ENCODE data around the gene NBPF3.
"Not testable (repeated sequence)": the region's sequence is repeated elsewhere in the genome, so short reads cannot be mapped to it uniquely, and the experiment has no call there.

Gene NBPF3

DNA sequence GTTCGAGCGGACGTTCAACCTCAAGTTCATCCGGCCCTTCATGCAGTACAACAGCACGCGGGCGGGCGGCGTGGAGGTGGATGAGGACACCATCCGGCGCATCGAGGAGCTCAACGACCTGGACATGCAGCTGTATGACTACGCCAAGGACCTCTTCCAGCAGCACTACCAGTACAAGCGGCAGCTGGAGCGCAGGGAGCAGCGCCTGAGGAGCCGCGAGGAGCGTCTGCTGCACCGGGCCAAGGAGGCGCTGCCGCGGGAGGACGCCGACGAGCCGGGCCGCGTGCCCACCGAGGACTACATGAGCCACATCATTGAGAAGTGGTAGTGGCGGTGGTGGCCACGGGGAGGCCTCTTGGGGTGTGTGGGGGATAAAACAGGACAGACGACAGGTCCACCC lies 10.7 kb upstream of the NBPF3 start:
- not testable (repeated sequence) for FAIRE-seq; DNase-seq (ENCODE audit: insufficient read length, low spot score)

DNA sequence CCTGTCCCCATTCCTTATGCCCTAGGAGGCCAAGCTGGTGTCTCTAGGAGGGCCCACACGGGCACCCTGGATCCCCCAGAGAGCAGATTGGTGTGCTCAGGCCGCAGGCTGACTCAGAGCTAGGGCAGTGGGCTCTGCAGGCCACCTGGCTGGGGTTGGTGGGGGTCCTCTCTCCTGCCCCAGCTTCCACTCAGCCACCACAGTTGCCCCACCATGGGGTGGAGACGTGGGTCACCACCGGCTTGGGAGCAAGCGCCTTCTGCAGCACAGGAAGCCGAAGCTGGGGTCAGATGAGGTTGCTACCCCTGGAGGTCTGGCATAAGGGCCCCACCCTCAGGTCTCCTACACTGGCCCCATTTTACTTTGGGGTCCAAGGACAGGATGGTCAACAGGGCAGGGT lies 9.1 kb upstream of the NBPF3 start:
- not testable (repeated sequence) for DNase-seq (ENCODE audit: insufficient read length, low spot score); FAIRE-seq

- no peak for FAIRE-seq
- TF ChIP-seq POU2F2 (IDR thresholded peaks at IDR 0.05; ENCODE audit: low read depth, low read length) (no peak), PAX5 (IDR thresholded peaks at IDR 0.05; ENCODE audit: insufficient read depth, low read length, severe bottlenecking) (no peak), POLR2AphosphoS5 (IDR thresholded peaks at IDR 0.05; ENCODE audit: low read depth, low read length) (no peak), POLR2A (IDR thresholded peaks at IDR 0.05; ENCODE audit: low read depth, low read length) (no peak), TAF1 (IDR thresholded peaks at IDR 0.05; ENCODE audit: low read depth, low read length) (no peak), SPI1 (IDR thresholded peaks at IDR 0.05; ENCODE audit: low read depth, low read length) (no peak)
- DNase-seq (ENCODE audit: insufficient read length, low spot score) = no peak
Observed at GRCh38 chr1:21434394-21434793, 5.5 kb upstream of the NBPF3 start.

DNA sequence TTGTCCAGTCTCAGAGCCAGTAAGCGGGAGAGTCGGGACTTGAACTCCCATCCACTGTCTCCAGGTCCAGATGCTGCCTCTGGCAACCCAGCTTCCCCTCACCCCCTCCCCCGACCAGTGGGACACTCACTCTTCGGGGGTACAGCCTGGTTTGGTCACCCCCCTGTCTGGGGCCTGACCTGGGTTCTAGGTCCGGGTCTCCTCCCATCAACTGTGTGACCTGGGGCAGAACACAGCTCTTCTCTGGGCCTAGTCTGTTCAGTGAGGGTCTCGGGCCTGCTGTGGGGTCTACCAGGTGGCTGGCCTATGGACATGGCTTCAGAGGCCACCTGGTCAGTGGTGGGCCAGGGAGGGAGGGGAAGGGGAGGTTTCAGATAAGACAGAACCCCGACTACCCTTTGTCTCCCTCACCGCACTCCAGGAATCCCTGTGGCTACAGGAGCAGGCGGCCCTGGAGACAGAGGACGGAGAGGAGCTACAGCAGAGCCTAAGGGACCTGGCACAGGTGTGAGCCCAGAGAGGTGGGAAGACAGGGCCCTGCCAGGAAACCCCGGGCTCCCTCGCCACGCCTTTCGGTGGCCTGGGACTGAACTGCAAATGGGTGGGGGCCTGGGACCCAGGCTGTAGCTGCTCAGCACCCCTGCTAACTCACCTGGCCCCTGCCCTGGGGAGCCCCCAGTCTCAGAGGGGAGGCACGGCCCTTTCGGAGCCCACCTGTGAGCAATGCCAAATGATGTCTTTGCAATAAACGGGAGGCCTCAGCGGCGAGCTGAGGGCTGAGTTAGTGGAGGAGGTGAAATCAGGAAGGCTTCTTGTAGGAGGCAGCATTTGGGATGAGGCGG lies 4.1 kb upstream of the NBPF3 start:
- no peak for DNase-seq (ENCODE audit: insufficient read length, low spot score)
- TF ChIP-seq SPI1 (IDR thresholded peaks at IDR 0.05; ENCODE audit: low read depth, low read length) (no peak), PAX5 (IDR thresholded peaks at IDR 0.05; ENCODE audit: insufficient read depth, low read length, severe bottlenecking) (no peak), TAF1 (IDR thresholded peaks at IDR 0.05; ENCODE audit: low read depth, low read length) (no peak), POLR2AphosphoS5 (IDR thresholded peaks at IDR 0.05; ENCODE audit: low read depth, low read length) (no peak), POU2F2 (IDR thresholded peaks at IDR 0.05; ENCODE audit: low read depth, low read length) (no peak), POLR2A (IDR thresholded peaks at IDR 0.05; ENCODE audit: low read depth, low read length) (no peak)
- FAIRE-seq = no peak

DNA sequence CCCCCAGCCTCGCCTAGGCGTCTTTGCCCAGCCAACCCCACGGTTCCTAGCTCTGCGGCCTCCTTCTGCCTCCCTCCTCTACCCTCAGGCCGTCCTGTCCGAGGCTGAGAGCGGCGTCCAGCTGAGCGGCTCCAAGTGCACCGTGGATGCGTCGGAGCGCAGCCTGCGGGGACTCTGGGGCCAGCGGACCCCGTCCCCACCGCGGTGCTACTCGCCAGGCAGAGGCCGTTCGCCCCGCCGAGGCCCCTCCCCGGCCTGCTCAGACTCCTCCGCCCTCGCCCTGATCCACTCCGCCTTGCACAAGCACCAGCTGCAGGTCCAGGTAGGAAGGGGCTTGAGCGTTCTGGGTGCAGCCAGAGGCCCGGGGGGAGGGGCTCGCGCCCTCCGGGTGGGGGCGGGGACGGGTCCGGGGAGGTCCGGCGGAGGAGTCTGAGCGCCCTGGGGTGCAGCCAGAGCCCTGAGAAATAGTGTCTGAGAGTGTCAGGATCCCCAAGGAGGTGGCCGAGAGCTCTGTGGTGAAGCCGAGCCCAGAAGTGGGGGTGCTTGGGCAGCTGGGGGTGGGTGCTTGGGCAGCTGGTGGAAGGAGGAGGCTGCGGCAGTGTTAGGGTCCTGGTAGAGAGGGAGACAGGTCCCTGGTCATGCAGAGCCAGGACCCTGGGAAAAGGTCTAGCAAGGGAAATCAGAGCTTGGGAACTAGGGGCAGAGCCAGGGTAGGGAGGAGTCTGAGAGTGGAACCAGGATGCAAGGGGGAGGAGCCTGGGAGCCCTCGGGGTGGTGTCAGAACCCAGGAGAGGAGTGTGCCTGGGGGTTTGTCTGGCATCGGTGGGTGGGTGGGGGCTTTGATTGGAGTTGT lies 3.2 kb upstream of the NBPF3 start:
- TF ChIP-seq PAX5 (IDR thresholded peaks at IDR 0.05; ENCODE audit: insufficient read depth, low read length, severe bottlenecking) (no peak), POU2F2 (IDR thresholded peaks at IDR 0.05; ENCODE audit: low read depth, low read length) (no peak), SPI1 (IDR thresholded peaks at IDR 0.05; ENCODE audit: low read depth, low read length) (no peak), POLR2AphosphoS5 (IDR thresholded peaks at IDR 0.05; ENCODE audit: low read depth, low read length) (no peak), TAF1 (IDR thresholded peaks at IDR 0.05; ENCODE audit: low read depth, low read length) (no peak), POLR2A (IDR thresholded peaks at IDR 0.05; ENCODE audit: low read depth, low read length) (no peak)
- FAIRE-seq = no peak
- DNase-seq (ENCODE audit: insufficient read length, low spot score) = no peak

GRCh38 chr1:21437341-21437640 lies 2.6 kb upstream of the NBPF3 start:
- TF ChIP-seq PAX5 (IDR thresholded peaks at IDR 0.05; ENCODE audit: insufficient read depth, low read length, severe bottlenecking) (no peak), TAF1 (IDR thresholded peaks at IDR 0.05; ENCODE audit: low read depth, low read length) (no peak), POLR2A (IDR thresholded peaks at IDR 0.05; ENCODE audit: low read depth, low read length) (no peak), POLR2AphosphoS5 (IDR thresholded peaks at IDR 0.05; ENCODE audit: low read depth, low read length) (no peak), POU2F2 (IDR thresholded peaks at IDR 0.05; ENCODE audit: low read depth, low read length) (no peak), SPI1 (IDR thresholded peaks at IDR 0.05; ENCODE audit: low read depth, low read length) (no peak)
- FAIRE-seq (no peak), DNase-seq (ENCODE audit: insufficient read length, low spot score) (no peak)

DNA sequence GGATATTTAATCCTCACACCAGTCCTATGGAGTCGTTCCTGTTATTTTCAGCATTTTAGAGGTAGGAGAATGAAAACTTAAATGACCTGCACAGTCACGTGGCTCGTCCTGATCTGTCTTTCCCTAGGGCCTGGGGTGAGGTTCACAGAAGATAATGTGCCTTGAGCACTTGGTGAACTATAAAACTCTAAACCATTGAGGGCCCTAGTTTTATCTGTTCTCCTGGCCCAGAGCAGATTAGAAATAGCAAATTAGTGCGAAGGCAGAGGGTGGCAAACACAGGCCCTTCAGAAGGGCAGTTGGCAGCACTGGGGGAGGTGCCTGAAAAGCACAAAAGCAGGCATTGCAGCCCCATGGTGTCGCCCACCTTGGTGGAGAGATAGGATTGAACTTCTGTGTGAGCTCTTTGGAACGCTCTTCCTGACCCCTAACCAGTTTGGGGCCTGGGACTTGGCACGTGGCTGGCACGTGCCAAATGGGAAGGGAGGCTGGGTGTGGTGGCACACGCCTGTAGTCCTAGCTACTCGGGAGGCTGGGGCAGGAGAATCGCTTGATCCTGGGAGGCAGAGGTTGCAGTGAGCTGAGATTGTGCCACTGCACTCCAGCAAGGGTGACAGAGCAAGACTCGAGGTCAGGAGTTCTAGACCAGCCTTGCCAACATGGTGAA lies 1.2 kb upstream of the NBPF3 start:
- DNase-seq (ENCODE audit: insufficient read length, low spot score); FAIRE-seq: not testable (repeated sequence)

DNA sequence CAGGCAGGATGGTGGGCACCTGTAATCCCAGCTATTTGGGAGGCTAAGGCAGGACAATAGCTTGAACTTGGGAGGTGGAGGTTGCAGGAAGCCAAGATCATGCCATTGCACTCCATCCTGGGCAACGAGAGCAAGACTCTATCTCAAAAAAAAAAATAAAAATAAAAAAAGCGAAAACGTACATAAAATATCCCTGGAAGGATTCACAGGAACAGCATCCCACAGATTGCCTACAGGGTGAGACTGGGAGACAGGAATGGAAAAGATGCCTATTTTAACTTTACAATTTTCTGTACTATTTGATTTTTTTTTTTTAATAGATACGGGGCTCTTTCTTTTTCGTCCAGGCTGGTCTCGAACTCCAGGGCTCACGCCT lies 604 bp upstream of the NBPF3 start:
- no peak for TF ChIP-seq SPI1 (IDR thresholded peaks at IDR 0.05; ENCODE audit: low read depth, low read length)
- no peak for FAIRE-seq
- DNase-seq (ENCODE audit: insufficient read length, low spot score) = no peak

DNA sequence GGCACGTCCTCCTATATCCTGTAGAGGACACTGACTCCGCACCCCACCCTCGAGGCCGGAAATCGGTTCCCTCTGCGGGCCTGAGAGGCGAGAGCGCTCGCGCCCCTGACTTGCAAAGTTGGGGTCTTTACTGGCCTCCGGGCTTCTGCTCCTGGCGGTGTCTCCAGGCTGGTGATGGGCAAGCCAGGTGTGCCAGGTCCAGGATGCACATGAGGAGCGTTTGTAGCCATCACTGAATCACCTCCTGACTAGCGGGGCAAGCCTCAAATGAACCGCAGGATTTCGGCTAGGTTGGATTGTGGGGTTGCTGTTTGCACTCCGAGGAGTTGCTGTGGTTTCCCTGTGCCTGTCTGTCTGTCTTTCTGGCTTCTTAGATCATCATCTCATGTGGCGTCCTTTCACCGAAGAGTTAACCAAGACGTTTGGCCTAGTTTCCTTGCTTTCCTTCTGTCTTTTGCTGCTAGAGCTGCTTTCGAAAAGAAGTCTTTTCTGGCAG lies 741 bp downstream of the NBPF3 start:
- not testable (repeated sequence) for DNase-seq (ENCODE audit: insufficient read length, low spot score); FAIRE-seq

GRCh38 chr1:21446647-21447046 lies 6.7 kb downstream of the NBPF3 start:
- not testable (repeated sequence) for DNase-seq (ENCODE audit: insufficient read length, low spot score); FAIRE-seq

GRCh38 chr1:21447311-21447710 lies 7.4 kb downstream of the NBPF3 start:
- DNase-seq (ENCODE audit: insufficient read length, low spot score) (no peak), FAIRE-seq (no peak)

More at GRCh38 chr1:21447311-21447710, 7.4 kb downstream of the NBPF3 start:
- TF ChIP-seq PAX5 (IDR thresholded peaks at IDR 0.05; ENCODE audit: insufficient read depth, low read length, severe bottlenecking) (no peak), SPI1 (IDR thresholded peaks at IDR 0.05; ENCODE audit: low read depth, low read length) (no peak), POLR2A (IDR thresholded peaks at IDR 0.05; ENCODE audit: low read depth, low read length) (no peak), POU2F2 (IDR thresholded peaks at IDR 0.05; ENCODE audit: low read depth, low read length) (no peak), POLR2AphosphoS5 (IDR thresholded peaks at IDR 0.05; ENCODE audit: low read depth, low read length) (no peak), TAF1 (IDR thresholded peaks at IDR 0.05; ENCODE audit: low read depth, low read length) (no peak)
